ENCODE measurements around the gene EPB41L2.

Gene EPB41L2

GRCh38 chr6:131082335-131082734 lies 19.3 kb upstream of the EPB41L2 start:
- H3K27me3 ChIP-seq (ENCODE audit: control insufficient read depth, insufficient read depth, low read length), result no peaks in the 10 kb centered on the region
- H3K9ac ChIP-seq (ENCODE audit: low read depth, low read length), result no peak overlapping the region
- H3K9me3 ChIP-seq (ENCODE audit: control insufficient read depth, insufficient read depth, low read length), result peaks cover 5% of the 10 kb centered on the region
- H3K36me3 ChIP-seq (ENCODE audit: control insufficient read depth, insufficient read depth, low read length), result no peaks in the 10 kb centered on the region
- H3K4me1 ChIP-seq (ENCODE audit: control insufficient read depth, insufficient read depth, low read length), result no peaks in the 10 kb centered on the region
- H3K4me3 ChIP-seq (ENCODE audit: low read depth, low read length), result no peak overlapping the region

- Histone ChIP-seq H3K9me3 (ENCODE audit: control insufficient read depth, insufficient read depth, low read length) (no peaks in the 10 kb centered on the region), H3K36me3 (ENCODE audit: control insufficient read depth, insufficient read depth, low read length) (no peaks in the 10 kb centered on the region), H3K4me3 (ENCODE audit: low read depth, low read length) (no peak overlapping the region), H3K9ac (ENCODE audit: low read depth, low read length) (no peak overlapping the region), H3K27me3 (ENCODE audit: control insufficient read depth, insufficient read depth, low read length) (no peaks in the 10 kb centered on the region), H3K4me1 (ENCODE audit: control insufficient read depth, insufficient read depth, low read length) (no peaks in the 10 kb centered on the region)
Observed at GRCh38 chr6:131080084-131080483, 17.0 kb upstream of the EPB41L2 start.

- no peak overlapping the region for H3K9ac ChIP-seq (ENCODE audit: low read depth, low read length)
- H3K4me3 ChIP-seq (ENCODE audit: low read depth, low read length), result no peak overlapping the region
- H3K27me3 ChIP-seq (ENCODE audit: control insufficient read depth, insufficient read depth, low read length), result no peaks in the 10 kb centered on the region
- H3K4me1 ChIP-seq (ENCODE audit: control insufficient read depth, insufficient read depth, low read length), result no peaks in the 10 kb centered on the region
- H3K9me3 ChIP-seq (ENCODE audit: control insufficient read depth, insufficient read depth, low read length), result no peaks in the 10 kb centered on the region
- no peaks in the 10 kb centered on the region for H3K36me3 ChIP-seq (ENCODE audit: control insufficient read depth, insufficient read depth, low read length)
Observed at GRCh38 chr6:131073577-131073976, 10.5 kb upstream of the EPB41L2 start.

GRCh38 chr6:131070061-131070460 lies 7.0 kb upstream of the EPB41L2 start:
- H3K4me1 ChIP-seq (ENCODE audit: control insufficient read depth, insufficient read depth, low read length), result no peaks in the 10 kb centered on the region
- H3K36me3 ChIP-seq (ENCODE audit: control insufficient read depth, insufficient read depth, low read length), result no peaks in the 10 kb centered on the region
- H3K27me3 ChIP-seq (ENCODE audit: control insufficient read depth, insufficient read depth, low read length), result peaks cover 11% of the 10 kb centered on the region
- no peak overlapping the region for H3K4me3 ChIP-seq (ENCODE audit: low read depth, low read length)
- H3K9ac ChIP-seq (ENCODE audit: low read depth, low read length), result no peak overlapping the region
- no peaks in the 10 kb centered on the region for H3K9me3 ChIP-seq (ENCODE audit: control insufficient read depth, insufficient read depth, low read length)

GRCh38 chr6:131068165-131068564 lies 5.1 kb upstream of the EPB41L2 start:
- Histone ChIP-seq H3K27me3 (ENCODE audit: control insufficient read depth, insufficient read depth, low read length) (peaks cover 25% of the 10 kb centered on the region), H3K4me1 (ENCODE audit: control insufficient read depth, insufficient read depth, low read length) (no peaks in the 10 kb centered on the region), H3K9ac (ENCODE audit: low read depth, low read length) (no peak overlapping the region)

GRCh38 chr6:131067521-131067920 lies 4.5 kb upstream of the EPB41L2 start:
- H3K36me3 ChIP-seq (ENCODE audit: control insufficient read depth, insufficient read depth, low read length), result no peaks in the 10 kb centered on the region
- H3K4me3 ChIP-seq (ENCODE audit: low read depth, low read length), result no peak overlapping the region
- no peaks in the 10 kb centered on the region for H3K9me3 ChIP-seq (ENCODE audit: control insufficient read depth, insufficient read depth, low read length)

More at GRCh38 chr6:131068165-131068564, 5.1 kb upstream of the EPB41L2 start:
- Histone ChIP-seq H3K36me3 (ENCODE audit: control insufficient read depth, insufficient read depth, low read length) (no peaks in the 10 kb centered on the region), H3K4me3 (ENCODE audit: low read depth, low read length) (no peak overlapping the region), H3K9me3 (ENCODE audit: control insufficient read depth, insufficient read depth, low read length) (no peaks in the 10 kb centered on the region)

GRCh38 chr6:131065824-131066171 lies 2.8 kb upstream of the EPB41L2 start:
- Histone ChIP-seq H3K36me3 (ENCODE audit: control insufficient read depth, insufficient read depth, low read length) (no peaks in the 10 kb centered on the region), H3K4me1 (ENCODE audit: control insufficient read depth, insufficient read depth, low read length) (peaks cover 8% of the 10 kb centered on the region), H3K4me3 (ENCODE audit: low read depth, low read length) (no peak overlapping the region), H3K9me3 (ENCODE audit: control insufficient read depth, insufficient read depth, low read length) (no peaks in the 10 kb centered on the region), H3K9ac (ENCODE audit: low read depth, low read length) (no peak overlapping the region), H3K27me3 (ENCODE audit: control insufficient read depth, insufficient read depth, low read length) (peaks cover 36% of the 10 kb centered on the region)

More at GRCh38 chr6:131067521-131067920, 4.5 kb upstream of the EPB41L2 start:
- Histone ChIP-seq H3K9ac (ENCODE audit: low read depth, low read length) (no peak overlapping the region), H3K4me1 (ENCODE audit: control insufficient read depth, insufficient read depth, low read length) (no peaks in the 10 kb centered on the region), H3K27me3 (ENCODE audit: control insufficient read depth, insufficient read depth, low read length) (peaks cover 25% of the 10 kb centered on the region)

GRCh38 chr6:131065112-131065823 lies 2.2 kb upstream of the EPB41L2 start:
- Histone ChIP-seq H3K27me3 (ENCODE audit: control insufficient read depth, insufficient read depth, low read length) (peaks cover 36% of the 10 kb centered on the region), H3K4me1 (ENCODE audit: control insufficient read depth, insufficient read depth, low read length) (peaks cover 10% of the 10 kb centered on the region), H3K9me3 (ENCODE audit: control insufficient read depth, insufficient read depth, low read length) (no peaks in the 10 kb centered on the region), H3K4me3 (ENCODE audit: low read depth, low read length) (no peak overlapping the region), H3K9ac (ENCODE audit: low read depth, low read length) (no peak overlapping the region), H3K36me3 (ENCODE audit: control insufficient read depth, insufficient read depth, low read length) (no peaks in the 10 kb centered on the region)

- no peak overlapping the region for H3K9ac ChIP-seq (ENCODE audit: low read depth, low read length)
- H3K36me3 ChIP-seq (ENCODE audit: control insufficient read depth, insufficient read depth, low read length), result no peaks in the 10 kb centered on the region
- peaks cover 36% of the 10 kb centered on the region for H3K27me3 ChIP-seq (ENCODE audit: control insufficient read depth, insufficient read depth, low read length)
- H3K4me1 ChIP-seq (ENCODE audit: control insufficient read depth, insufficient read depth, low read length), result peaks cover 16% of the 10 kb centered on the region
- peak overlapping the region; percentile 89 for H3K4me3 ChIP-seq (ENCODE audit: low read depth, low read length)
- H3K9me3 ChIP-seq (ENCODE audit: control insufficient read depth, insufficient read depth, low read length), result no peaks in the 10 kb centered on the region
Observed at GRCh38 chr6:131063764-131064272, 773 bp upstream of the EPB41L2 start.

- Histone ChIP-seq H3K9me3 (ENCODE audit: control insufficient read depth, insufficient read depth, low read length) (no peaks in the 10 kb centered on the region), H3K9ac (ENCODE audit: low read depth, low read length) (peak overlapping the region; percentile 38), H3K4me3 (ENCODE audit: low read depth, low read length) (peak overlapping the region; percentile 89), H3K27me3 (ENCODE audit: control insufficient read depth, insufficient read depth, low read length) (peaks cover 36% of the 10 kb centered on the region), H3K36me3 (ENCODE audit: control insufficient read depth, insufficient read depth, low read length) (no peaks in the 10 kb centered on the region), H3K4me1 (ENCODE audit: control insufficient read depth, insufficient read depth, low read length) (peaks cover 16% of the 10 kb centered on the region)
Observed at GRCh38 chr6:131062241-131063027, 611 bp downstream of the EPB41L2 start.

GRCh38 chr6:131061751-131062119 lies 1.3 kb downstream of the EPB41L2 start:
- Histone ChIP-seq H3K27me3 (ENCODE audit: control insufficient read depth, insufficient read depth, low read length) (peaks cover 36% of the 10 kb centered on the region), H3K9ac (ENCODE audit: low read depth, low read length) (no peak overlapping the region), H3K36me3 (ENCODE audit: control insufficient read depth, insufficient read depth, low read length) (no peaks in the 10 kb centered on the region), H3K9me3 (ENCODE audit: control insufficient read depth, insufficient read depth, low read length) (no peaks in the 10 kb centered on the region), H3K4me3 (ENCODE audit: low read depth, low read length) (peak overlapping the region; percentile 89), H3K4me1 (ENCODE audit: control insufficient read depth, insufficient read depth, low read length) (peaks cover 16% of the 10 kb centered on the region)
